Cardiac septum (tissue), 1 donor: ENCODE data around the gene MYLK. TPM values are rescaled to one million over a fixed set of nuclear protein-coding genes. Genes with fewer than 3 reads are reported as not detected.
"Not testable (repeated sequence)": the region's sequence is repeated elsewhere in the genome, so short reads cannot be mapped to it uniquely, and the experiment has no call there.

Source experiments
- DNase-seq: peaks from one replicate; pipeline ENCODE4 v3.0.0-alpha.2; 2020; ENCODE audit warnings: low spot score
- intact Hi-C: fragments of 100-400 bp; cut with DNase I; formaldehyde crosslinking; loops from one replicate; pipeline ENCODE4 v1.14.0; 2022
- long read RNA-seq: library from polyadenylated mRNA; unstranded; transcript quantifications from one replicate; pipeline ENCODE4 v2.0.0, GENCODE V29; 2021
- total RNA-seq: library from RNA; stranded (reverse); fragmentation: NEBNext Ultra II Directional; extraction: Animal tissue kit (Norgen Biotek cat#: 25700); gene quantifications from one replicate; pipeline ENCODE4 v1.2.1, GENCODE V29; 2021
- donor health status: DM: no; HTN: no; CAD: no.

The MYLK gene, protein sequence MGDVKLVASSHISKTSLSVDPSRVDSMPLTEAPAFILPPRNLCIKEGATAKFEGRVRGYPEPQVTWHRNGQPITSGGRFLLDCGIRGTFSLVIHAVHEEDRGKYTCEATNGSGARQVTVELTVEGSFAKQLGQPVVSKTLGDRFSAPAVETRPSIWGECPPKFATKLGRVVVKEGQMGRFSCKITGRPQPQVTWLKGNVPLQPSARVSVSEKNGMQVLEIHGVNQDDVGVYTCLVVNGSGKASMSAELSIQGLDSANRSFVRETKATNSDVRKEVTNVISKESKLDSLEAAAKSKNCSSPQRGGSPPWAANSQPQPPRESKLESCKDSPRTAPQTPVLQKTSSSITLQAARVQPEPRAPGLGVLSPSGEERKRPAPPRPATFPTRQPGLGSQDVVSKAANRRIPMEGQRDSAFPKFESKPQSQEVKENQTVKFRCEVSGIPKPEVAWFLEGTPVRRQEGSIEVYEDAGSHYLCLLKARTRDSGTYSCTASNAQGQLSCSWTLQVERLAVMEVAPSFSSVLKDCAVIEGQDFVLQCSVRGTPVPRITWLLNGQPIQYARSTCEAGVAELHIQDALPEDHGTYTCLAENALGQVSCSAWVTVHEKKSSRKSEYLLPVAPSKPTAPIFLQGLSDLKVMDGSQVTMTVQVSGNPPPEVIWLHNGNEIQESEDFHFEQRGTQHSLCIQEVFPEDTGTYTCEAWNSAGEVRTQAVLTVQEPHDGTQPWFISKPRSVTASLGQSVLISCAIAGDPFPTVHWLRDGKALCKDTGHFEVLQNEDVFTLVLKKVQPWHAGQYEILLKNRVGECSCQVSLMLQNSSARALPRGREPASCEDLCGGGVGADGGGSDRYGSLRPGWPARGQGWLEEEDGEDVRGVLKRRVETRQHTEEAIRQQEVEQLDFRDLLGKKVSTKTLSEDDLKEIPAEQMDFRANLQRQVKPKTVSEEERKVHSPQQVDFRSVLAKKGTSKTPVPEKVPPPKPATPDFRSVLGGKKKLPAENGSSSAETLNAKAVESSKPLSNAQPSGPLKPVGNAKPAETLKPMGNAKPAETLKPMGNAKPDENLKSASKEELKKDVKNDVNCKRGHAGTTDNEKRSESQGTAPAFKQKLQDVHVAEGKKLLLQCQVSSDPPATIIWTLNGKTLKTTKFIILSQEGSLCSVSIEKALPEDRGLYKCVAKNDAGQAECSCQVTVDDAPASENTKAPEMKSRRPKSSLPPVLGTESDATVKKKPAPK (N-terminal part only)
- 17.8 TPM for total RNA-seq
- long read RNA-seq, full-length matches to known transcripts, result 4 of 17 reads
- long read RNA-seq, partial matches to known transcripts, result 6 of 17 reads
- long read RNA-seq, other reads (novel, unspliced or antisense), result 7 of 17 reads

DNA sequence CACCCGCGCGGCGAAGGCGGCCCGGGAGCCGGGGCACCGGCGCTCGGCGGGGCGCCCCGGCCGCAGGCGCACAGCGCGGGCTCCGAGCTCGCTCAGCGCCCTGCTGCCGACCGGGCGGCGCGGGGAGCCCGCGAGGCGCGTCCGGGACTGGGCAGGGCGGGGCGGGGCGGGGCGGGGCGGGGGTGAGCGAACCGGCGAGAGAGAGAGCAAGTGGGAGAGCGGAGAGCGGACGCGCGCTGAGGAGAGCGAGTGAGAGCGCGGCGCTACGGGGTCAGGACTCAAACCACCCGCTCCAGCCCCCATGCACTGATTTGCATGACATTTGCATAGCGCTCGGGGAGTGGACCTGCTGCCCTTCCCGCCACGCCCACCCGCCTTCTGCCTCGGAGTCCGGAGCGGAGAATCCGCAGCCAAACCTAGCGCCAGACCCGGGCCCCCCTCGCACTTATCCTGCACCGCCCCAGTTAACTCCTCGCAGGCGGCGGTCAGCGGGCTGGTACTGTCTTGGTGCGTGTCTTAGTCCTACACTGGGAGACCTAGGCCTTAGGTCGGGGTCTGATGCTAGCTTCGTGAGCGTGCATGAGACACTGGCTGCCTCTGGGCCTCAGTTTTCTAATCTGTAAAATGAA is at the start of gene MYLK:
Gene MYLK, minus strand, starts transcription at position 130 of the 629 bp plus-strand sequence. CDS start 90,491 bp downstream, outside the sequence.
- DNase-seq, result peak; percentile 83
- intact Hi-C loops, result no loop called here

DNA sequence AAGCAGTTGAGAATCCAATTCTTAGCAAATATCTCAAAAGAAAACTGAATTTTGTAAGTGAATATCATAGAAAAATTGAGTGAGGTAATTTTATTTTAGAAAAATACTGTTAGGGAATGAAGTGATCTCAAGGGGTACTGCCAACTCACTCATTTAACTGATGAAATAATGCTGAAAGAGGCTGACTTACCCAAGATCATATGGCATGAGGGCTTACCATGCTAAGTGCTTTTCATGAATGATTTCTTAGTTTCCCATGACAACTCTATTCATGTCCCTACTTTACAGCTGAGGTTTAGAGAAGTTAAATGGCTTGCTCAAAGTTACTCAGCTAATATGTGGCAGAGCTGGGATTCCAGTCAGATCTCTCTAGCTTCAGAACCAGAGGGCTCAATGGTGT is 46.3 kb upstream of the MYLK start:
- intact Hi-C loops, result no loop called here
- no peak for DNase-seq

DNA sequence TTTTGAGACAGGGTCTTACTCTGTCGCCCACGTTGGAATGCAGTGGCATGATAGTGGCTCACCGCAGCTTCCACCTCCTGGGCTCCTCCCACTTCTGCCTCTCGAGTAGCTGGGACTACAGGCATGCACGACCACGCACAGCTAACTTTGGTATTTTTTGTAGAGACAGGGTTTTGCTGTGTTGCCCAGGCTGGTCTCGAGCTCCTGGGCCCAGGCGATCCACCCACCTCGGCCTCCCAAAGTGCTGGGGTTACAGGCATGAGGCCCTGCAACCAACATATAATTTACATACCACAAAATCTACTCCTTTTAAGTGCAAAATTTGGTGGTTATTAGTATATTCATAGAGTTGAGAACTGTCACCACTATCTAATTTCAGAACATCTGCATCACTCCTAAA is 45.2 kb upstream of the MYLK start:
- intact Hi-C loops, result no loop called here
- DNase-seq, result no peak

DNA sequence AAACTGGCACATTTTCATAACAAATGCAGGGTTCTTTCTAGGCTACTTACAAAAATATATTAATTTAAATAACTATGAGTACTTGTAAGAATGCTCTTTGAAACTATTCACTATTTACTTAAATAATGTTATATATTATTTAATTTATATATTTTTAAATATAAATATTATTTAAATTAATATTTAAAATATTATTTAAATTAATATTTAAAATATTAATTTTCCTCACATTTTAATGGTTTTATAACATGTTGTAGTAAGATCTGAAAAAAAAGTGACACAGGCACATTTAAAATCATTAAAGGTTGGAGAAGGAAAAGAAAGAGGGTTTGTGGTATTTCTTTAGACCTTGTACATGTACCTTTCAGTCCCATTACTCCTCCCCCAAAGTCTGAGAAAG is 42.3 kb upstream of the MYLK start:
- intact Hi-C loops, result no loop called here
- no peak for DNase-seq

DNA sequence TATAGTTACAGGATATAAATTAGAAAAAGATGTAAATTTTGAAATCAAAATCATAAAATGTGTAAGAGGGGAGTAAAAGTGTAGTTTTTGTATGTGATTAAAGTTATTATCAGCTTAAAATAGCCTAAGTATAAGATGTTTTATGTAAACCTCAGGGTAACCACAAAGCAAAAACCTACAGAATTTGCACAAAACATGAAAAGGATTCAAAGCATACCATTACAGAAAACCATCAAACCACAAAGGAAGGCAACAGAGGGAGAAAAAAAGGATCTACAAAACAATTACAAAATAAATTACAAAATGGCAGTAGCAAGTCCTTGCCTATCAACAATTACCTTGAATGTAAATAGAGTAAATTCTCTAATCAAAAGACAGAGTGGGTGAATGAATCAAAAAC is 36.7 kb upstream of the MYLK start:
- intact Hi-C loops, result no loop called here
- no peak for DNase-seq

DNA sequence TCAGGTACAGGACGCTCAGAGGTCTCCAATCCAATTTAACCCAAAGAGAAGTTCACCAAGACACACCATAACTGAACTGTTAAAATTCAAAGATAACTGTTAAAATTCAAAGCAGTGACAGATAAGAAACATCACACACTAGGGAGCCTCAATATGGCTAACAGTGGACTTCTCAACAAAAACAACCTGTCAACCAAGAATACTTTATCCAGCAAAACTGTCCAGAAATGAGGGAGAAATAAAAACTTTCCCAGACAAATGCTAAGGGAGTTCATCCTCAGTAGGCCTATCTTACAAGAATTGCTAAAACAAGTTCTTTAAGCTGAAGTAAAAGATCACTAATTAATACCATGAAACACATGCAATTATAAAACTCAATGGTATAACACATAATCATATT is 36.3 kb upstream of the MYLK start:
- no peak for DNase-seq
- intact Hi-C loops, result no loop called here

DNA sequence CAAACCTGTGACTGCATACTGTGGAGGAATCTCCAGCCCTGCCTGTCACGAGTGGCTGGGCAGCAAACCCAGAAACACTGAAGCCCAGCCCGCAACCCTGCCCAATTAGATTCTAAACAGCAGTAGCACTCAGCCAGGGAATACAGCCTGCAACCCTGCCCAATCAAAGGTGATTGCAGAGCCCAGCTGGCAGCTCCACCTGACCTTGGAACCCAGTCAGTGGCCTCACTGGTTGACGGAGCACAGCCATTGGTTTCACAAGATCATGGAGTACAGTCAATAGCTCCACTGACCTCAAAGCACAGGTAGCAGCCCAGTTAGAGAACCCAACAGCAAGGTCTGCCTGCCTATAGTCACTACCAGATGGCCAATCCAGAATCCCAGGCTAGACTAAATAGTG is 35.2 kb upstream of the MYLK start:
- intact Hi-C loops, result no loop called here
- no peak for DNase-seq

DNA sequence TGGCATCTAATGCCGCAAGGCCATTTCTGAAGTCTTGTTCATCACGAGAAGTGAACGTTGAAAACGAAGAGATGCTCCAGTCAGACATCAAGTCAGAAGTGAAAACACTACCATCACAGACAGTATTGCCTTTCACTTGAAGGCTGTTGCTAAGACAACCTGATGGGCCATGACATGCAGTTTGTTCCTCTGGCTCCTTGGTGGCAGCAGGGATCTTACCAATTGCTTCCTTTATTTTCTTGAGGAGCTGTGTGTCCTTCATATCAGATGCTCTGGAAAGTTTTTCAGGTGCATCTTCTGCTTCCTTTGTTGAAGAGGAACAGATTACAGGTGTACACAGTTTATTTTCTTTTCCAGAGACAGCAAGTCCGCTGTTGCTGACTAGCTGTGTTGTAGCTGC is 30.7 kb upstream of the MYLK start:
- DNase-seq, result no peak
- intact Hi-C loops, result no loop called here

DNA sequence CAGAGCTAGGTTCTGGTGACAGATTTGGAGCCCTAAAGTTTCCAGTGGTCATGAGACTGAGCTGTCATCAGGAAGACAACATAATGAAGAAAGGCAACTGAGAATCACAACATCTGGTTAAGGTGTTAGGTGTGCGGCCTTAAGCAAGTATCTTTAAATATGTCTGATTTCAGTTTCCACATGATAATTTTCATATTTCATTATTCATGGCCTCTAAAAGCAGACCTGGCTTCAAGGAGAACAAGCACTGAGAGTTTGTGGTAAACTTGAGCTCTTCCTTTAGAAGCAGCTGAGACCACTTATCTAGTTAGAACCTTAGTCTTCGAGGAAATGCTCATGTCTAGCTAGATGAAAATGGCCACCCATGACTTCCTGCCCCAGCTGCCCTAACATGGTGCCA is 25.7 kb upstream of the MYLK start:
- intact Hi-C loops, result no loop called here
- no peak for DNase-seq

DNA sequence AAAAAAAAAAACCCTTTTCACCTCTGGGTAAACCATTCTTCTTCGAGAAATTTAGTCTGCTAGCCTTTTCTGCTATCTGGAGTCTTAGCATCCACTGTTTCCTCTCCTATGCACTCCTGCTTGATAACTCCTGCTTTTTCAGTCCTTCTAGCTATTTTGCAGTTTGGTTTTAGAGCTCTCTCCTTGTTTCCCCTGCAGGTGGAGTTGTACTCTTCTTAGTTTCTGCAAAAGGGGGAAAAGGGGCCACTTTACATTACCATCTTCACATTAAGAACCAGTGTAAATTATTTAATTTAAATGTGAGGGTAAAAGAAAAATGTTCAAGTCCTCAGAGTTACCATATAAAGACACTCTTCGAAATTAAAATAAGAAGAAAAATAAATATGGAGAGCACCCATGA is 23.6 kb upstream of the MYLK start:
- intact Hi-C loops, result no loop called here
- no peak for DNase-seq

DNA sequence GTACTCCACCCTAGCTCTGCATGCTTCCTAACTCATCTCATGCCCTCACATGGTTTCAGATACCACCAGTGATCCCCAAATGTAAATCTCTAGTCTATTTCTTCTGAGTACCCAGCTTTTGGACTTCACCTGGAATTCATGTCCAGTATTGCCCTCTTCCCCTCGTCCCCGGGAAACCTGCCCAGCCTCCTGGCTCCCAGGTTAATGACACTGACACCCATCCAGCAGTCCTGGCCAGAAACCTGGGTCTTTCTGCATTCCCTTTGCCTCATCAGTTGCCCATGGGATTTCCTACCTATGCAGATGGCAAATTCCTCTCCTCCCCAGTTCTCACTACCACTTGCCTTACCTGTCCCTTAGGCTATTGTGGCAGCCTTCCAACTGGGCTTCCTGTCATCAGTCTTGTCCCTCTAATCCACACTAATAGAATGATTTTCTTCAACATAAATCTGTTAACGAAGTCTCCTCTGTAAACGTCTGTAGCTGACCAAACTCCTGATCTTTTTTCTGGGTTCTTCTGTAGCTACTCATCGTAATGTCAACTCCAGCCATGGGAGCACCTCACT is 15.3 kb upstream of the MYLK start:
- intact Hi-C loops, result no loop called here
- DNase-seq, result no peak

DNA sequence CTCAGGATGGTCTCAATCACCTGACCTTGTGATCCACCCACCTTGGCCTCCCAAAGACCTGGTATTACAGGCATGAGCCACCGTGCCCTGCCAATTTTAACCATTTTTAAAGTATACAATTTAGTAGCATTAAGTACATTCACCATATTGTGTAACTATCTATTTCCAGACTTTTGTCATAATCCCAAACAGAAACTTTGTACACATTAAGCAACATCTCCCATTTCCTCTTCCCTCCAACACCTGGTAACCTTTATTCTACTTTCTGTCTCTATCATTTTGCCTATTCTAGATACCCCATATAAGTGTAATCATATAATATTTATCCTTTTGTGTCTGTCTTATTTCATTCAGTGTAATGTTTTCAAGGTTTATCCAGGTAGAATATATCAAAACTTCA is 8.9 kb upstream of the MYLK start:
- no peak for DNase-seq
- intact Hi-C loops, result no loop called here

DNA sequence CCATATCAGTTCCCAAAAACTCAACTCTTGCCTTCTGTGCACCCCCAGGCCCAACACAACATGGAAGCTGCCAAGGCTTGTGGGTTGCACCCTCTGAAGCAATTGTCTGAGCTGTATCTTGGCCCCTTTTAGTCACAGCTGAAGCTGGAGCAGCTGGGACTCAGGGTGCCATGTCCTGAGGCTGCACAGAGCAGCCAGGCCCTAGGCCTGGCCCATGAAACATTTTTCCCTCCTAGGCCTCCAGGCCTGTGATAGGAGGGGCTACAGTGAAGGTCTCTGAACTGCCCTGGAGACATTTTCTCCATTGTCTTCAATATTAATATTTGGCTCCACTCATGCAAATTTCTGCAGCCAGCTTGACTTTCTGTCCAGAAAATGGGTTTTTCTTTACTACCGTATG is 8.1 kb upstream of the MYLK start:
- no peak for DNase-seq
- intact Hi-C loops, result no loop called here

DNA sequence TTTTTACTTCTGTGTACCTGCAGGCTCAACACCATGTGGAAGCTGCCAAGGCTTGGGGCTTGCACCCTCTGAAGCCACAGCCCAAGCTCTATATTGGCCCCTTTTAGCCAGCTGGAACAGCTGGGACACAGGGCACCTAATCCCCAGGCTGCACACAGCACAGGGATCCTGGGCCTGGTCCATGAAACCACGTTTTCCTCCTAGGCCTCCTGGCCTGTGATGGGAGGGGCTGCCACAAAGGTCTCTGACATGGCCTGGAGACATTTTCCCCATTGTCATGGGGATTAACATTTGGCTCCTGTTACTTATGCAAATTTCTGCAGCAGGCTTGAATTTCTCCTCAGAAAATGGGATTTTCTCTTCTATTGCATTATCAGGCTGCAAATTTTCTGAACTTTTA is 6.9 kb upstream of the MYLK start:
- intact Hi-C loops, result not testable (repeated sequence)

DNA sequence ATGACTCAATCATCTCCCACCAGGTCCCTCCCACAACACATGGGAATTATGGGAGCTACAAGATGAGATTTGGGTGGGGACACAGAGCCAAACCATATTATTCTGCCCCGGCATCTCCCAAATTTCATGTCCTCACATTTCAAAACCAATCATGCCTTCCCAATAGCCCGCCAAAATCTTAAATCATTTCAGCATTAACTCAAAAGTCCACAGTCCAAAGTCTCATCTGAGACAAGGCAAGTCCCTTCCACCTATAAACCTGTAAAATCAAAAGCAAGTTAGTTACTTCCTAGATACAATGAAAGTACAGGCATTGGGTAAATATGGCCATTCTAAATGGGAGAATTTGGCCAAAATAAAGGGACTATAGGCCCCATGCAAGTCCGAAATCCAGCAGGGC is 6.0 kb upstream of the MYLK start:
- intact Hi-C loops, DNase-seq: not testable (repeated sequence)

More for the DNA sequence above, 6.9 kb upstream of the MYLK start:
- not testable (repeated sequence) for DNase-seq

DNA sequence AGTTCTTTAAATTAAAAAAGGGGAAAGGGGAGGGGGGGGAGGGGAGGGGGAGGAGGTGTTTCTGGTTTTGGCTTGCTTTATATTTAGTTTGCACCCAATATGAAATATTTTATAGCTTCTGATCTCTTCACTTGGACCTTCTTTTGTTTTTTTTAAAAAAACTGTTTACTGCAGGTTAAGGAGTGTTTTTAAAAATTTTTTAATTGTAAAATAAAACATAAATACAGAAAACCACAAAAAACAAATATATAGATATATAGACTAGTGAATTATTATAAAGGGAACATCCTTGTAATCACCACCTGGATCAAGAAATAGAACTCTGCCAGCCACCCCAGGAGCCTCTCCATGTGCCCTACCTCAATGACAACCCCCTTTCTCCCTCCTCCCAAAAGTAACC is 861 bp upstream of the MYLK start:
- intact Hi-C loops, result no loop called here
- DNase-seq, result no peak

DNA sequence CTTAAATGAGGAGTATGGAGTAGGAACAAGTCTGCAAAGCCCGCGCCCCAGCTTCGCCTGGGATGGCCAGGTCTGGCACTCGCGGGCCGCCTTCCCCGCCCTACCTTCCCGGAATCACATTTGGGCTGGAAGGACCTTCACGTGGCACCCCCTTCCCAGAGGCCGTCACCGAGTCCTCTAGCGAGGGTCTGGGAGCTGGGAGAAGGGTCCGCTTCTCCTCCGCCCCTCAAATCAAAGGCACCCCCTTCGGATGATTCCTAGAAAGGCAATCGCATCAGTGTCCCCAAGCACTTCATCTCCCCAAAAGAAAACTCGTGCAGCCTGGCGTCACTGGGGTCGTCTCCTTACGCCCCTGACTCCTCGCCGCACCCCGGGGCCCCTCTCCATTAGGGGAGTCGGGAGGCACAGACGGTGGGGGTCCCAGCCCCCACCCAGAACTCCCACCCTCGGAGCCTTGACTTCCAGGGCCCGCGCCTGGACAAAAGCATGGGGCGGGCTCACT is 380 bp downstream of the MYLK start:
- intact Hi-C loops, result no loop called here
- DNase-seq, result no peak

DNA sequence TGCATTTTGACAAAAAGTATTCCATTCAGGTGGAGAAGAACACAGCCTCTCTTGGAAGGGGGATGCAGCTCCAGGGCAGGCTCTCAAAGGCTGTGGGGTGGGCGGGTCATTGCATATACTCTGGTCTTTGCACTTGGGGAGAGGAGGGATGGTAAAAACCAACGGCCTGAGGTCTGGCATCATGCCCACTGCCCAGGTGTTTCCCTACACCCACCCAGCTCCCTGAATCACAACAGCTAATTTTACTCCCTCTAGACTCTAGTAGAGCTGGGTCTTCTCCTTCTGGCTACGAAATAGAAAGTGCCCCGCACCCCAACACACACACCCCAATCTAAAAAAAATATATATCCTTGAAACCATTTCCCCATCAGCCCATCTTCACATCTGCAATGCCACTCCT is 1.0 kb downstream of the MYLK start:
- no peak for DNase-seq
- intact Hi-C loops, result no loop called here

DNA sequence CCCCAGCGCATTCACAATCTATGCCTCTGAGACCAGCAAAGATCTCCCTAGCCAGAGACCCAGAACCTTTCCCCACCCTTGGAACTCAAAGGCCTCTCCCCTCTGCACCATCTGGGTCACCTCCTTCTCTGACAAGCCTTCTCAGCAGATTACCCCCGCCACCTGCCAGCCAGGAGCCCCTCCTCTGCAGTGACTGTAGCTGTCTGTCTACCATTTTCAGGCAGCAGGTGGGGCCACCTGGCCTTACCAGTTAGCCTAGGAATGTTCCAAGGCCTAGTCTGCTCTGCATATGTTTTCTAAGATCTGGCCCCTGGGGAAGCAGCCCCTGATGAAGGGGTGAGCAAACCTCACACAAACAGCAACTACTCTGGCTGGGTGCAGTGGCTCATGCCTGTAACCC is 2.4 kb downstream of the MYLK start:
- intact Hi-C loops, result no loop called here
- DNase-seq, result no peak
